Muscle of leg (tissue), 11 donors: ENCODE measurements around the gene EML6. TPM values are rescaled to one million over a fixed set of nuclear protein-coding genes. Genes with fewer than 3 reads are reported as not detected.
"Not testable (repeated sequence)": the region's sequence is repeated elsewhere in the genome, so short reads cannot be mapped to it uniquely, and the experiment has no call there.

Experiments
- DNase-seq: peaks from one replicate; pipeline ENCODE4 v3.0.0; 2013
- H3K27ac ChIP-seq: one replicate; pipeline ENCODE4 v1.5.1; 2013; ENCODE audit warnings: mild to moderate bottlenecking, low read length, control low read depth
- H3K27me3 ChIP-seq: one replicate; pipeline ENCODE4 v1.6.1; 2013; ENCODE audit warnings: low read length; ENCODE audit not compliant: control insufficient read depth, insufficient read depth
- H3K36me3 ChIP-seq: one replicate; pipeline ENCODE4 v1.6.1; 2013; ENCODE audit warnings: low read length; ENCODE audit not compliant: control insufficient read depth, insufficient read depth
- H3K4me1 ChIP-seq: one replicate; pipeline ENCODE4 v1.6.1; 2013; ENCODE audit warnings: low read length; ENCODE audit not compliant: control insufficient read depth, insufficient read depth
- H3K4me3 ChIP-seq: one replicate; pipeline ENCODE4 v1.5.1; 2013; ENCODE audit warnings: low read length, control low read depth
- H3K9me3 ChIP-seq: replicated peaks from 2 replicates; pipeline ENCODE4 v1.6.1; 2013; ENCODE audit warnings: low read depth, low read length; ENCODE audit not compliant: control insufficient read depth
- WGBS: methylation state at CpG from one replicate; pipeline ENCODE4 v1.1.5; 2013; ENCODE audit warnings: missing lambda C conversion rate; ENCODE audit not compliant: insufficient coverage; 5-methylcytosine and 5-hydroxymethylcytosine counted together
- polyA plus RNA-seq, 8 donors: library from polyadenylated mRNA; unstranded; fragments of 120-200 nt; gene quantifications; one replicate each; pipeline versions ENCODE4 v1.2.1 to v1.2.3, GENCODE V29; 2013; ENCODE audit warnings: inconsistent platforms in 1 of 8, low replicate concordance in 1 of 8; ENCODE audit not compliant: insufficient read length in 8 of 8, insufficient read depth in 1 of 8
- total RNA-seq: library from RNA; stranded (reverse); fragments of 120-200 nt; gene quantifications from one replicate; pipeline ENCODE4 v1.2.4, GENCODE V29; 2013

Gene EML6
- total and polyA plus RNA-seq, 9 donors = 11.2 to 32.1 (median 18.8) TPM

DNA sequence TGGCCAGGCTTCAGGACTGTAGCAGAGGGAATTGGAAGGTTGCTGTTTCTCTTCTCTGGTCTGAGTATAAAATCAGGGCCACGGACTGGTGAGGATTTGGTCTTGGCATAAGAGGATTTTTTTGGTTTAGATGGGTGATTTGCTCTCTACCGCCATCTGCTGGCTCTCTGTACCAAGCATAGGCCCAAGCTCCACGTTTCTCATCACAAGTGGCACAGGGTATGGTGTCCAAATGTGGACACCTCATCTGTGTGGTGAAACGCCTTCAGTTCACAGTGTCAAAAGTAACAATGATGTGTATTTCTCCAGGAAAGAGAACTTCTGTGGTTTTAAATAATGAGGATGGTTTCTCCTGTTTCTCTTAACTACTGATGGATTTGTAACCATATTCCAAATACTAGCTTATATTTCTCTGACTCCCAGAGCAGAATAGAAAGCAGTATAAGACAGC, 115.1 kb downstream of the EML6 start:
- 0% methylated on average over 1 of the region's 4 CpGs for WGBS
- no peak overlapping the region for H3K27ac ChIP-seq
- H3K4me3 ChIP-seq = no peak overlapping the region
- no peaks in the 10 kb centered on the region for H3K36me3 ChIP-seq
- DNase-seq = peak; percentile 68
- peaks cover 2% of the 10 kb centered on the region for H3K4me1 ChIP-seq
- no peaks in the 10 kb centered on the region for H3K9me3 ChIP-seq
- H3K27me3 ChIP-seq = no peaks in the 10 kb centered on the region

GRCh38 chr2:54839461-54840255, 116.2 kb downstream of the EML6 start:
- Histone ChIP-seq H3K4me1 (peaks cover 2% of the 10 kb centered on the region), H3K9me3 (no peaks in the 10 kb centered on the region), H3K27ac (no peak overlapping the region), H3K27me3 (no peaks in the 10 kb centered on the region), H3K4me3 (no peak overlapping the region), H3K36me3 (no peaks in the 10 kb centered on the region)
- no peak for DNase-seq
- 69% methylated on average over 2 of the region's 6 CpGs for WGBS

DNA sequence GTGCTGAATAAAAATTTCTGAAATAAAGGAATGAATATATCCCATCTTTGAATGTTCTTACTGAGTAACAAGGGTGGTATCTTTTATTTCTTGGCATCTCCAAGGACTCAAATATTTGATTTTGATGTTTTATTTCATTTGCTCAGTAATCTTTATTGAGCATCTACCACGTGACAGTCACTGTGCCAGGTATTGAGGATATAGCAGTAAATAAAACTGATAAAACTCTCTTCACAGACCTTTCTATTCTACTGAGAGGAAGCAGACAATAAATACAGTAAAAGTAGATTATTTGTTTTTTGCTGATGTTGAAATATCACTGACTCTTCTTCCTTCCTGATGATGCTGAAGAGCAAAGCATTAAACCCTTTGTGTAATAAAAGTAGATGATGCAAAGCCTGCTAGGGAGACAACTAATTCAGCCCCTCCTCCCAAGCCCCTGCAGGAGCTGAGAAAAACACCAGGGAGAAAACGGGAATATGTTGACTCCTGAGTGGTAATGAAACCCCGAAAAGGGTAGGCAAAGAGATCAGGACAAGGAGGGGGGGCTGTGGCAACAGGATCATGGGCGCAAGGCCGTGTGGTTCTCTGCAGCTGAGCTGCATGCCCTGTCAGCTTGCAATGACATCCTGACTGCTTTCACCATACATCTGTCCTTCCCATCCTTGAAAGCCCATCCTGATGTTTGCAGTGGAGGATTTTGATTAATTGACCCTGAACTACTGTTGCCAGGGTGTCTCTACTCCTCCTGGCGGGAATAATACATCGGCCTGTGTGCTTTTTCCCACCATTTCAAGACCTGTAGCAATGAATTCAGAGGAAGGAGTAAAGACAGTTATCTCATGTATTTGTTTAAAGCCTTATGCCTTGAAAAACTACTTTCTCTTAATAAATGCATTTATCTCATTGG, 117.4 kb downstream of the EML6 start:
- peaks cover 2% of the 10 kb centered on the region for H3K4me1 ChIP-seq
- WGBS = 50% methylated on average over 1 of the region's 7 CpGs
- DNase-seq = no peak
- no peaks in the 10 kb centered on the region for H3K36me3 ChIP-seq
- no peaks in the 10 kb centered on the region for H3K9me3 ChIP-seq
- no peak overlapping the region for H3K4me3 ChIP-seq
- no peaks in the 10 kb centered on the region for H3K27me3 ChIP-seq
- no peak overlapping the region for H3K27ac ChIP-seq

GRCh38 chr2:54841500-54841899, 118.0 kb downstream of the EML6 start:
- not testable (repeated sequence) for H3K27ac ChIP-seq, H3K27me3 ChIP-seq, DNase-seq, H3K4me1 ChIP-seq, H3K4me3 ChIP-seq, H3K9me3 ChIP-seq, H3K36me3 ChIP-seq
- 94% methylated on average over 5 of the region's 10 CpGs for WGBS

DNA sequence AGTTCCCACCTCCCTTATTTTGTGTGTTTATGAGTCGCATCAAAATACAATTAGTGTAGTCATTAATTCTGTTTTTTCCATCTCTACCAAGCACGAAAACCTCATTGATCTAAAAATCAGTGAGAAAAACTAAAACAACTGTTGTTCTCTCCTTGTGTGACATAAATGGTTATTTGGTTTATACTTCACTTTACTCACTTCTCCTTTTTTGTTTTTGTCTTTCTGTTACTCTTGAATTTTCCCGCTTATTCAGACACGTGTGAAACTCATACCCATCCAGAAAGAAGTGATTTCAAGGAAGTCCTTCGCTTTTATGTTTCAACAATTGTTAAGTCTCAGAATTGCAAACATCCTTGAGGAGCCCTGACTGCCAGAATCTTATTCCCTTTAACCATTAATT, 121.6 kb downstream of the EML6 start:
- Histone ChIP-seq H3K36me3 (no peaks in the 10 kb centered on the region), H3K4me3 (no peak overlapping the region), H3K27ac (no peak overlapping the region), H3K4me1 (no peaks in the 10 kb centered on the region), H3K27me3 (no peaks in the 10 kb centered on the region), H3K9me3 (no peaks in the 10 kb centered on the region)
- no peak for DNase-seq
- no CpG with 5 or more reads among the region's 5 CpGs for WGBS

DNA sequence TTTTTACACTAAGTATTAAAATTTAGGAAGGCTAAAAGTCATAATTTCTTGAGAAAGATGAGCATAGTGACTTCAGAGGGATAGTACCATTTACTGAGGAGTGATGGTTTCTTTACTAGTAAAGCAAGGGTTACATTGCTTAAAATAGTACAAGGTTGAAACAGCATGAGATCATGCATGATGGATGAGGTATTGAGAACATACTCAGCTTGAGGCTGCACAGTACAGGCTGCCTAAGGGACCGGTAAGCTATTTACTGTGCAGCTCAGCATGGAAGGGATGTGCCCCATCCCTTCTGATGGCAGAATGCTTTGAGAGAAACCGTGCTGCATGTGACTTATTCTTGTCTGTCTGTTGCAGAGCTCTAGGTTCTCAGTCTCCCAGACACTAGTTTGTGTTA, 122.1 kb downstream of the EML6 start:
- Histone ChIP-seq H3K9me3 (no peaks in the 10 kb centered on the region), H3K27ac (no peak overlapping the region), H3K4me3 (no peak overlapping the region), H3K36me3 (no peaks in the 10 kb centered on the region), H3K4me1 (no peaks in the 10 kb centered on the region), H3K27me3 (no peaks in the 10 kb centered on the region)
- 33% methylated on average over 1 of the region's 2 CpGs for WGBS
- no peak for DNase-seq

DNA sequence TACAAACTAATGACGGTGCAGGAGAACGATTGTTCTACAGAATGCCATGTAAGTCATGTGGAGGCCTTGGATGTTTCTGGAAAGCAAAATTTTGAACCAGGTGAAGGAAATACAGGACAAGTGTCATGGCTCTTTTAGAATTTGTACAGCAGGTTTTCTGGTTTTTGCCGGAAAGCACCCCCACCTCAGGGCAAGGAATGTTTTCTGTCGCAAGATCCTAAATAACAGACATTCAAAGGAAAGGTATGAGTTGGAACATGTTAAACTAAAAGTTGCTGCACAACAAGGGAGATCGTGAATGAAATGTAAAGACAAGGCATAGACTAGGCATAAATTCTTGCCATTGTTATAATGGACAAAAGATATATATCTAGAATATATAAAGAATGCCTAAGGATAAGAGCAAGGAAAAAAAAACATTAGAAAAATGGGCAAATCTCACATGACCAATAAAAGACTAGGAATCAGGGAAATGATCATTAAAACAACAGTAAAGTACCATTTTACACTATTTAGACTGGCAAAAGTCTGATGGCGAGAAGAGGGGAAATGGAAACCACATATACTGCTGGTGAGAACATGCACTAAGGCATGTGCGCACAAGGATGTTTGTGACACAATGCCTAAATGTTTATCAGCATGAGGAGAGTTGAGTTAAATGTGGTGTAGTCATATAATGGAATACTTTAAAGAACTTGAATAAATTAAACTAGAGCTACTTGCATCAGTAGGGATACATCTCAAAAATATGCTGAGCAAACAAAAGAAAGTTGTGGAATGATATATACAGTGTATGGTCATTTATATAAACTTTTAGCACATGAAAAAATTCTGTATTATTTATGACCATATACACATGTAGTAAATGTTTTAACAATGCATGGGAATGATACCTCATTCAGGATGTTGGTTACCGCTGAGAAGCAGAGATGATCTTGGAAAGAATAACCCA, 127.0 kb downstream of the EML6 start:
- no peaks in the 10 kb centered on the region for H3K27me3 ChIP-seq
- 96% methylated on average over 4 of the region's 8 CpGs for WGBS
- H3K4me3 ChIP-seq = no peak overlapping the region
- H3K4me1 ChIP-seq = no peaks in the 10 kb centered on the region
- no peak overlapping the region for H3K27ac ChIP-seq
- DNase-seq = no peak
- no peaks in the 10 kb centered on the region for H3K9me3 ChIP-seq
- H3K36me3 ChIP-seq = no peaks in the 10 kb centered on the region

DNA sequence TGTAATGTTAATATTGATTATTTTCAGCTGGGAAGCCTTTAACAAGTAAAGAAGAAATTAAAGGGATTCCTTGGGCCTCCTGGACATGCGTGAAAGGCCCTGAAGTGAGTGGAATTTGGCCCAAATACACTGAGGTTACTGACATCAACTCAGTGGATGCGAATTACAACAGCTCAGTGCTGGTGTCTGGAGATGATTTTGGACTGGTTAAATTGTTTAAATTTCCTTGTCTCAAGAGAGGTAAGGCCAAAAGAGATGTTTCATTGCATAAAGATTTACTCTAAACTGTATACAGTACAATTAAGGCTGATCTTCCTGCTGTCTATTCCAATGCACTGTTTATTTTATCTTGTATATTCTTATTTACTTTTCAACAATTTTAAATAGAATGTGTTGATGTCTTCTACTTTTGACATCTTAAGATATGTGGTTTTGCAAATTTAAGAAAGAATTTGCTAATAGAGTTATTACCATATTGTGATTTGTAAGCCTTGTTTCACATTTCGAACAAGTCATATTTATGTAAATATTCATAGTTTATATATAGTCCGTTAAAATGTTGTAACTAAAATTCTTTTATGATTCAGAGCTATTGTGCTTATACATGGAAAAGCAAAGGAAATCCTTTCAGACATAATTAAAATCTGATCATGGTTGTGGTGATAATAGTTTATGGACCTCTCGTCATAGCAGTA, 130.3 kb downstream of the EML6 start:
- Histone ChIP-seq H3K4me3 (no peak overlapping the region), H3K4me1 (no peaks in the 10 kb centered on the region), H3K36me3 (no peaks in the 10 kb centered on the region), H3K27me3 (no peaks in the 10 kb centered on the region), H3K9me3 (no peaks in the 10 kb centered on the region), H3K27ac (no peak overlapping the region)
- DNase-seq = no peak
- WGBS = 55% methylated on average over 2 of the region's 5 CpGs

- Histone ChIP-seq H3K4me3 (no peak overlapping the region), H3K36me3 (no peaks in the 10 kb centered on the region), H3K27ac (no peak overlapping the region), H3K4me1 (peaks cover 6% of the 10 kb centered on the region), H3K9me3 (no peaks in the 10 kb centered on the region), H3K27me3 (no peaks in the 10 kb centered on the region)
- no peak for DNase-seq
- WGBS = no CpG with 5 or more reads among the region's 2 CpGs
Measured at GRCh38 chr2:54855434-54855833, 132.0 kb downstream of the EML6 start.
